Germinal center (tissue), 1 donor: ENCODE measurements around the gene MEGF6.

ENCODE experiments used
- DNase-seq: peaks from one replicate; pipeline ENCODE4 v3.0.0; 2012; ENCODE audit warnings: mixed read lengths, low spot score

MEGF6 gene

DNA sequence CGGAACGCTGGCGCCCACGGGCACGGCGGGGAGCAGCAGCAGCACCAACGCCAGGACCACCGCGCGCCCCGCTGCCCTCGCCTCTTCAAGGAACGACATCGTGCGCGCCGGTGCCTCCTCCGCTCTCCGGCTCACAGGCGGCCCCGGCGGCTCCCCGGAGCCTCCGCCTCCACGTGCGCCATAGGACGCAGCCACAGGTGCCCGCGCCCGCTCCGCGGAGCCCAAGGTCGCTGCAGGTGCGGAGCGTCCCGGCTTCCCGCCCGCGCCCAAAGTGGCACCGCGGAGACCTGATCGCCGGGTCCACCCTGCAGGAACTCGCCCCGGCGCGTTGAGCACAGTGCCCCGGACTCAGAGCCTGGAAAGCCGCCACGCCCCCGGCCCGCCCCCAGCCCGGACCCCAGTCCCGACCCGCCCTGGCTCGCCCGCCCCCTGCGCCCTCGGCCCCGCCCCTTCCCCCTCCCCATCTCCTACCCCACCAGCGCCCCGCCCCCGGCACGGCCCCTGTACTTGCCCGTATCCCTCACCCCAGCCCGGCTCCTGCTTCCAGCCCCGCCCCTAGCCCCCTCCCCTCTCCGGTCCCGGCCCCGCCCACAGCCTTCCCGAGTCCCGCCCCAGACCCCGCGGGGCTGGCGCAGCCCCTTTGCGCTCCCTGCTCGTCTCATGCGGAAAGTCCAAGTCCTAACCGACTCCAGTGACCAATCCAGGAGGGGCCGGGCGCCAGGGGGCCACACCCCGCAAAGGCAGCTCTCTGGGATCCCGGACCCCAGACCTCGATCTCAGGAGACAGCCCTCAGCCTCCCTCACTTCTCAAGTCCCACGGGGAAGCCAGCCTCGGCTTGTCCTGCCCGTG, at the start of gene MEGF6:
MEGF6 (minus strand) TSS at position 339 of the 850 bp plus-strand sequence; CDS start at position 99, 240 bp downstream.
- peak; percentile 79 for DNase-seq

- no peak for DNase-seq
Measured at GRCh38 chr1:3660704-3661103, 49.4 kb upstream of the MEGF6 start.

- no peak for DNase-seq
Measured at GRCh38 chr1:3659093-3659492, 47.8 kb upstream of the MEGF6 start.

- no peak for DNase-seq
Measured at GRCh38 chr1:3658231-3658615, 46.9 kb upstream of the MEGF6 start.

GRCh38 chr1:3657578-3658230, 46.4 kb upstream of the MEGF6 start:
- DNase-seq = no peak

DNA sequence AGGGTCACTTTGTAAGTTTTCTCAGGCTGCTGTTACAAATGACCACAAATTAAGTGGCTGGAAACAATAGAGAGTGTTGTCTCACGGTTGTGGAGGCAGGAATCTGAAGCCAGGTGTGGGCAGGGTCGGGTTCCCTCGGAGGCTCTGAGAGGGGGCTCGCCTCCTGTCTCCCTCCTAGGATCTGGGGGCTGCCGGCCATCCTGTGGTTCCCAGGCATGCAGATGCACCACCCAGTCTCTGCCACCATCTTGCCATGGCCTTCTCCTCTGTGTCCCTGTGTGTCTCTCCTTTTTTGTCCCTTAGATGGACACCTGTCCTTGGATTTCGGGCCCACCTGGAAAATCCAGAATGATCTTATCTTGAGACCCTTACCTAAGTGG, 45.8 kb upstream of the MEGF6 start:
- DNase-seq = no peak

DNA sequence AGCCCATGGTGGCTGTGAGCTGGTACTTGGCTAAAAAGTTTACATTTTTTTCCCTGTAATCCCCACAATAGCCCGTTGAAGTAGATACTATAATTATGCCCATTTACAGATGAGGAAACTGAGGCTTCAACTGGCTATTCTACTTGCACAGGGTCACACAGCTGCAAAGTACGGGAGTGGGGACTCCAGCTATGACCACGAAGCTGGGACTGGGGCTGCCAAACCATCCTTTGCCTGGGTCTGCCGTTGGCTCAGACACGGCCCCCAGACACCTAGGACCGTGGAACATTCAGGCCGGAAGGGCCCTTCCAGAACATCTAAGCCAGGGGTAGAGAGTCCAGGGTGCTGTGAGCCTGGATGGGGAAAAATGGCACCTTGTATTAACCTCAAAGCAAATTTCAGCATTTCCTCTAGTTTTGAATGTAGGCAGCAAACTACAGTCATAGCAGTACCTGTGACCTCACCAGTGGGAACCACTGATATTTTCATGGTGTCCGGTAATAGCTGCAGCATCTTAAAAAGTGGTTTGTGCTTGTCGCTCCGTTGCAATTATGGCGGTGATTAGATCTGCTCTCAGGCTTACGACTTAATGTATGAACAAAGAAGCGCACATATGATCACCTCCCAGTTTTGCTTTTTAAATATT, 45.3 kb upstream of the MEGF6 start:
- peak; percentile 51 for DNase-seq

GRCh38 chr1:3654549-3655281, 43.4 kb upstream of the MEGF6 start:
- DNase-seq = no peak

DNA sequence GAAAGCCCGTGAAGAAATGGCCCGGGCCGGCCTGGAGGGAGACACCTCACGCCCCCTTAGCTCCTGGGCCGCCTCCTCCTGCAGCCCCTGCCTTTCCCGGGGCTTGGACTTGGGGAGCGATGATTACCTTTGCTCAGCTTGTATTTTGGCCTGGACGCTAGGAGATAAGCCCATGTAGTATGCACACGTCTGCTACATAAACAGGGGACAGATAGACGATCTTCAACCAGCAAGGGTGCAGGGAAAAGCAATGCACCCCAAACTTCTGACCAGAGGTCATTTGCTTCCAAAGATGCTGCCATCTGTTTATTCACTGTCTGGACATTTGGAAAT, 41.9 kb upstream of the MEGF6 start:
- no peak for DNase-seq

DNA sequence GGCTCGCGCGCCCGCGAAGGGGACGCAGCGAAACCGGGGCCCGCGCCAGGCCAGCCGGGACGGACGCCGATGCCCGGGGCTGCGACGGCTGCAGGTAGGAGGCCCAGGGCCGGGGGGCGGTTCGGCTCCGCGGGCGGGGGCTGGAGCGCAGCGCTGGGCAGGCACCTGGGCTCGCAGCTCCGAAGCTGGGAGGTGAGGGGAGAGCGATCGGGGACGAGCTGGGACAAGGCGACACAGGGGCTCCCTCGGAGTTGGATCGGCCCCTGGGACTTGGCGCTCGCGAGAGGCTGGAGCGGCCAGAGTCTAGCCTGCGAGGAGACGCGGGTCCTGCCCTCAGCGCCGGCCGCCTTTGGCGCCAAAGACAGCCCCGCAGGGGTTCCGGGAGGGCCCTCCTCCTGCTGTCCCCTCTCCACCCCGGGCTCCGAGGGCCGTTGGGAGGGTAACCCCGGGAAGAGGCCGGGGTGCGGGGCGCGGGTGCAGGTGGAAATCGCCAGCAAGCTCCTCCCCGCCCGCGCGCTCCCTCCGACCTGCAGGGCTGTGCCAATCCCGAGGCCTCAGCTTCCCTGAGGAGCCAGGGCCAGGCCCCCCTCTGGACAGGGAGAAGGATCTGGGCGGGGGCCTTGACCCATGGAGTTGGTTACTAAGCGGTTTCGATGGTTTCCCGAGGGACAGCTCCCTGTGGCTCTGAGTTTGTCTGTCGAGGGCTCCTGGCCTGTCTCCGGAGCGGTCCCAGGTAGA, 41.4 kb upstream of the MEGF6 start:
- DNase-seq = peak; percentile 37

GRCh38 chr1:3651930-3652547, 40.7 kb upstream of the MEGF6 start, which contains the start of gene TP73:
Gene TP73, plus strand, starts transcription at chr1:3652516. Its CDS starts 29,850 bp downstream, at chr1:3682366.
- no peak for DNase-seq

DNA sequence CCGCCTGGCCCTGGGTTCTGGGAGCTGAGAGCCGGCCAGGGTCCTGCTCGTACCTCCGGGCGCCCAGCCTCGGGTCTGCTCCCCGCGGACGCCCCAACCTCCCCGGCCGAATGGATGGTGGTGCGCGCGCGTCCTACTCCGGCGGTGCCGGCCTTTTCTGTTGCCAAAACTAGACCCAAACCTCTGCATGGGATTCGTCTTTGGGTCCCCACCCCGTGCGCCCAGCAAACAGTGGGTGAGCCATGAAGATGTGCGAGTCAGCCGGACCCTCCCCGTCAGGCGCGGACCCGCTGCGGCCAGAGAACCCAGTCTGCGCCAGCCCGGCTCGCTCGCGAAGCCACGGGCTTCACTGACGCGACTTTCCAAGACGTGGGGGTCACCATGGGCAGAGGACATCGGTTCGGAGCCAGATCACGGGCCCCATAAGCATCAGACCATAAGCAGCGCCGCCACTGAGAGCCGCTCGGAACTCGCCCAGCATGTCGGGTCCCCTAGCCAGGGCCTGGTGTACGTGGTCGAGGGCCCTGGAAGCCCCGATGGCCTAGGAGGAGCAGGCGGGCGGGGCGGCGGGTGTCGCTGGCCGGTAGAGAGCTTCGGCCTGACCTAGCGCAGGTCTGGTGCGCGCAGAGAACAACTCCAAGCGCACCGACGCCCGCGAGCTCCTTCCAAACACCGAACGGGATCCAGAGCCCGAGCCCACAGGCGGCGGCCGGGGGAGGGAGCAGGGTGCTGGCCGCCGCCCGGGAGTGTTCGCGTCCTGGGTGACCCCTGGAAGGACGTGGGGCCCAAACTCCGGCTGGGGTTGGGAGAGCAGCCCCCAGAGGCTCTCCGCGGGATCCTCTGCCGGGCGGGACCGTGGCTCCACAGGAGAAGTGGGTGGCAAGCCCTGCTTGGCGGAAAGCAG, 40.0 kb upstream of the MEGF6 start:
- no peak for DNase-seq

- no peak for DNase-seq
Measured at GRCh38 chr1:3650248-3651025, 39.1 kb upstream of the MEGF6 start.

DNA sequence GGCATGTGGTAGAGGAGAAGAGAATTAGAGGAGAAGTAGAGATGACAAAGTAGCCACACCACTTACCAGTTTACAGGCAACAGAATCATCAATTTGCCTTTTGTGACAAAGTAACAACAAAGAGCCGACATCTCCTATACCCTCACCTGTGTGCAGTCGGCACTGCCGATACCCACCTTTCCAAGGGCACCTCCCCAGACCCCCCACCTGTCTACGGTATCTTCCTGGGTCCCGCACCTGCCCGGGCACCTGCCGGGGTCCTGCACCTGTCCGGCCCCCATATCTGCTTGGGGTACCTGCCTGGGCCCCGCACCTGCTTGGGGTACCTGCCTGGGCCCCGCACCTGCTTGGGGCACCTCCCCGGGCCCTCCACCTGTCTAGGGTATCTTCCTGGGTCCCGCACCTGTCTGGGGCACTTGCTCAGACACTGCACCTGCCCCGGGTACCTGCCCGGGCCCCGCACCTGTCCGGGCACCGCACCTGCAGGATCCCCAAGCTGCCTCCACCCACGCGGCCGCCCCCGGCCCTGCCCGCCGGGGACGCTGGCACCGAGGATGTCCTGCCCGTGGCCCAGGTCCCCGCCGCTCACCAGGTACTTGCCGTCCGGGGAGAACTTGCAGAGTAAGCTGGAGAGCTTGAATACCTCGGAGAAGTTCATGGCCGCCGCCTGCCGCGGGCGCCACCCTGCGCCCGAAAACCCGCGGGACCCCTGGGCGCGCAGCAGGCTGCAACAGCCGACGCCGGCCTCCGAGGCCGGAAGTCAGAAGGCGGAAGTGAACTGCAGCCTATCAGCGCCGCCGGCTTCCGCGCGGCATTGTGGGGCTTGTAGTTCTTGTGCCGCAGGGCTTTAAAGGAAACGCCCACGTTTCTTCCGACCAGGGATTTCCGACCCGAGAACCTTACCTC, 38.3 kb upstream of the MEGF6 start, which contains the start of gene WRAP73:
WRAP73 (minus strand) TSS at position 762 of the 906 bp plus-strand sequence; CDS start at position 658, 104 bp downstream.
- DNase-seq = peak; percentile 92

DNA sequence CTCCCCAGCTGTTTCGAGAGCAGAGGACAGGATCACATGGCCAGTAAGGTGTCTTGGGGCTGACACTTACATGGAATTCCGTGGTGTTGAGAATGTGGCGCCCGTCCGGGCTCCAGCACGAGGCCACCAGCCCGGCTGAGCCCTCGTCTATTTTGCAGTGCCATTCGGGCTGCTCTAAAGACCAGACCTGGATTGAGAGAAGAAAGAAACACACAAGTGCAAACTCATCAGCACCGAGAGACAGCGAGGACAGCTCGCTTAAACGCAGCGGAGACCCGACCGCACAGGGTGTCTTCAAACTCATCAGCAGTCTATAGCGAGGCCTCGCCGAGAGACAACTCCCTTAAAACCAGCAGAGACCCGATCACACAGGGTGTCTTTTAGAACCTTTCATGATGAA, 35.3 kb upstream of the MEGF6 start:
- no peak for DNase-seq

GRCh38 chr1:3645666-3646355, 34.5 kb upstream of the MEGF6 start:
- DNase-seq = no peak

DNA sequence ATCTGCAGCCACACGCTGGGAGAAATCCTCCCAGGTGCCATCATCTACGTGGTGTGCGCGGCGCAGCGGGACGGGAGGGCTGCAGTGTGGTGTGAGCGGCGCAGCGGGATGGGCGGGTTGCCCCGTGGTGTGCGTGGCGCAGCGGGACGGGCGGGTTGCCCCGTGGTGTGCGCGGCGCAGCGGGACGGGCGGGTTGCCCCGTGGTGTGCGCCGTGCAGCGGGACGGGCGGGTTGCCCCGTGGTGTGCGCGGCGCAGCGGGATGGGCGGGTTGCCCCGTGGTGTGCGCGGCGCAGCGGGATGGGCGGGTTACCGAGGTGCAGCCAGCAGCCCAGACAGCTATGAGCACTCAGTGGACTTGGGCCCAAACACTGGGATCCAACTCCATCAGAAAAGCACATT, 33.9 kb upstream of the MEGF6 start:
- no peak for DNase-seq

DNA sequence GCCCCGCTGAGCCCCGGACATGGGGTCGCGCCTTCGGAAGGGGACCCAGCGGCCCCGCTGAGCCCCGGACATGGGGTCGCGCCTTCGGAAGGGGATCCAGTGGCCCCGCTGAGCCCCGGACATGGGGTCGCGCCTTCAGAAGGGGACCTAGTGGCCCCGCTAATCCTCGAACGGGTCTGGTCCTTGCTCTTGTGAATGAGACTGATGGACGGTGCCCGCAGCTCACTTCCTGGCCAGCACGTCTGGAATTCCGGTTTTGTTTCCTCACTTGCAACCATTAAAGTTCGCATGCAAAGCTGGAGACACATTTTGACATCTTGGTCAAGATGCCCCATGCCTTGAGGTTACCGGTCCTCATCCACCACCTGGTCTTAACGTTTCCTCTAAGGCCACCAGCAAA, 33.0 kb upstream of the MEGF6 start:
- no peak for DNase-seq
